ENCODE data around the gene PGAM5. TPM values are rescaled to one million over a fixed set of nuclear protein-coding genes. Genes with fewer than 3 reads are reported as not detected.

The PGAM5 gene
- total and polyA plus RNA-seq, 8 donors, result 1.8 to 49.8 (median 15.5) TPM

- DNase-seq, result peak in 1 of 2 donors; percentile 42
- WGBS, 5 donors, result 35 to 64% (median 62%) methylated on average over 12 of the region's 12 CpGs
- Histone ChIP-seq H3K36me3 (peaks cover 18 to 66% (median 58%) of the 10 kb centered on the region in 4 donors), H3K9me3 (no peaks in the 10 kb centered on the region), H3K4me1 (peaks cover 0 to 17% (median 12%) of the 10 kb centered on the region in 4 donors), H3K27me3 (no peaks in the 10 kb centered on the region), H3K27ac (peak overlapping the region in 1 of 5 donors; percentile 14), H3K4me3 (no peak overlapping the region)
- intact Hi-C loops (cut with DNase I; ENCODE audit: low total_unique reads), result no loop called here
- no peak for TF ChIP-seq CTCF (IDR thresholded peaks at IDR 0.05)
- TF ChIP-seq POLR2A (IDR thresholded peaks at IDR 0.05), result no peak
- no peak for TF ChIP-seq POLR2AphosphoS5 (IDR thresholded peaks at IDR 0.05)
- TF ChIP-seq EP300 (IDR thresholded peaks at IDR 0.05), result no peak
These were observed 15.2 kb upstream of the PGAM5 start for GRCh38 chr12:132695431-132695830.

DNA sequence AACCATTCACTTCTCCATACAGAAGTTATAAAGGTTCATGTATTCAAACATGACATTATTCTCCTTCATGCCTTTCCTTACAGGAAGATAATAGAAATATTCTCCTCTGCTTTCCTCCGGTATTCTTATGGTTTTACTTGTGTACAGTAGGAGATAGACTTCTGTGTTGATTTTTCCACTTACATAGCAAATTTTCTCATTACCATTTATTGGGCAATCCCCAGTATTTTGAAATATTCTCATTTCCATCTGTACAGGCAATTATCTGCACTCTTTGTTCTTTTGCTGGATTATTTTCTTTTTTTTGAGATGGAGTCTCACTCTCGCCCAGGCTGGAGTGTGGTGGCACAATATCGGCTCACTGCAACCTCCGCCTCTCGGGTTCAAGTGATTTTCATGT lies 12.3 kb upstream of the PGAM5 start:
- no peak overlapping the region for H3K4me3 ChIP-seq
- no peaks in the 10 kb centered on the region for H3K9me3 ChIP-seq
- intact Hi-C loops (cut with DNase I; ENCODE audit: low total_unique reads), result no loop called here
- H3K36me3 ChIP-seq, result peaks cover 28 to 81% (median 70%) of the 10 kb centered on the region in 4 donors
- no peak for TF ChIP-seq POLR2A (IDR thresholded peaks at IDR 0.05)
- TF ChIP-seq POLR2AphosphoS5 (IDR thresholded peaks at IDR 0.05), result no peak
- TF ChIP-seq EP300 (IDR thresholded peaks at IDR 0.05), result no peak
- no peak for TF ChIP-seq CTCF (IDR thresholded peaks at IDR 0.05)
- no peak for DNase-seq
- no peak overlapping the region for H3K27ac ChIP-seq
- 76 to 94% (median 85%) methylated on average over 5 of the region's 5 CpGs for WGBS, 5 donors
- no peaks in the 10 kb centered on the region for H3K27me3 ChIP-seq
- peaks cover 0 to 20% (median 10%) of the 10 kb centered on the region in 4 donors for H3K4me1 ChIP-seq

GRCh38 chr12:132700212-132700822 lies 10.3 kb upstream of the PGAM5 start:
- Histone ChIP-seq H3K4me1 (peaks cover 0 to 13% (median 5%) of the 10 kb centered on the region in 4 donors), H3K4me3 (no peak overlapping the region), H3K9me3 (no peaks in the 10 kb centered on the region), H3K36me3 (peaks cover 28 to 99% (median 88%) of the 10 kb centered on the region in 4 donors), H3K27me3 (no peaks in the 10 kb centered on the region), H3K27ac (no peak overlapping the region)
- 80 to 87% (median 84%) methylated on average over 10 of the region's 10 CpGs for WGBS, 5 donors
- intact Hi-C loops (cut with DNase I; ENCODE audit: low total_unique reads), result no loop called here
- TF ChIP-seq CTCF (IDR thresholded peaks at IDR 0.05) (no peak), POLR2A (IDR thresholded peaks at IDR 0.05) (no peak), EP300 (IDR thresholded peaks at IDR 0.05) (no peak), POLR2AphosphoS5 (IDR thresholded peaks at IDR 0.05) (no peak)
- DNase-seq, result no peak

DNA sequence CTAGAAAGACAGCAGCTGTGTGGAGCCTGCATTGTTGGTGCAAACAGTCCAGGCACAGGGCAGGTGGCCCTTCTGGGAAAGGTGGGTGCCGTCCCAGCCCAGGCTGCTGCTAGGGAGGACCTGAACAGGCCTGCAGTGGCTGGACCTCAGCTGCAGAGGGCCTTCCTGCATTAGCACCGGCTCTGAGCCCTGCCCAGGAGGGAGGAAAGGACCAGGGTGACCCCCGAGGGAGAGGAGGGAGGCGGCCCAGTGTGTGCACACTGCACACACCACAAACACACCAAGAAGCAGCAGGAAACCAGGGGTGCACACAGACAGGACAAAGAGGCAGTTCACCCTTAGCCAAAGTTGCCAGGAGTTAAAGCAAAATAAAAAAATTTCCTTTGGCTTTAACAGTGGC lies 8.0 kb upstream of the PGAM5 start:
- intact Hi-C loops (cut with DNase I; ENCODE audit: low total_unique reads), result no loop called here
- no peak for TF ChIP-seq EP300 (IDR thresholded peaks at IDR 0.05)
- TF ChIP-seq CTCF (IDR thresholded peaks at IDR 0.05), result no peak
- TF ChIP-seq POLR2A (IDR thresholded peaks at IDR 0.05), result no peak
- TF ChIP-seq POLR2AphosphoS5 (IDR thresholded peaks at IDR 0.05), result no peak
- Histone ChIP-seq H3K27ac (no peak overlapping the region), H3K9me3 (no peaks in the 10 kb centered on the region), H3K27me3 (no peaks in the 10 kb centered on the region), H3K4me3 (no peak overlapping the region), H3K36me3 (peaks cover 13 to 81% (median 69%) of the 10 kb centered on the region in 4 donors), H3K4me1 (peaks cover 0 to 10% (median 0%) of the 10 kb centered on the region in 4 donors)
- 42 to 73% (median 67%) methylated on average over 2 to 4 of the region's 4 CpGs for WGBS, 5 donors
- no peak for DNase-seq
